Measurements from ENCODE around the gene MICAL3. TPM values are rescaled to one million over a fixed set of nuclear protein-coding genes. Genes with fewer than 3 reads are reported as not detected.

The MICAL3 gene
- total and polyA plus RNA-seq, 2 of the 8 experiments (the other 6 are each of a cell fraction or from before 2014, with no cell fraction given): 8.3 to 41.8 TPM

GRCh38 chr22:17778412-17778976, 245.9 kb downstream of the MICAL3 start:
- H3K4ac ChIP-seq (replicated peaks; ENCODE audit: insufficient read length, low read depth, low read length): no peak overlapping the region
- H3K4me2 ChIP-seq (ENCODE audit: insufficient read depth in 1 of 2, low read depth in 2 of 2, low read length in 2 of 2): no peak overlapping the region
- no peak overlapping the region for H2AFZ ChIP-seq (ENCODE audit: low read length)
- 97% methylated on average over 17 of the region's 23 CpGs; no CpG with 5 or more reads in 1 of the 2 experiments for WGBS, 2 experiments (ENCODE audit: extremely low coverage in 1 of 2, insufficient coverage in 1 of 2, insufficient read length in 1 of 2, insufficient replicate concordance in 2 of 2, low coverage in 1 of 2, low lambda C conversion rate in 2 of 2, missing lambda C conversion rate in 1 of 2)
- no peak overlapping the region for H3K18ac ChIP-seq (ENCODE audit: extremely low read depth, low read length)
- FAIRE-seq (no peak), DNase-seq (ENCODE audit: low read depth in 1 of 2, low spot score in 2 of 2) (no peak)
- H3K36me3 ChIP-seq (ENCODE audit: control insufficient read depth in 2 of 4, insufficient read depth in 4 of 4, low read length in 3 of 4): no peaks in the 10 kb centered on the region
- no peak overlapping the region for H4K5ac ChIP-seq (ENCODE audit: insufficient read length, low read depth, low read length)
- no peak overlapping the region for H2BK12ac ChIP-seq (ENCODE audit: low read depth, low read length)
- peaks cover 0 to 13% (median 9%) of the 10 kb centered on the region in 4 experiments; a peak in 4 of 7 replicates for H3K4me1 ChIP-seq (replicated peaks in 1 of 4; ENCODE audit: control insufficient read depth in 3 of 4, insufficient read depth in 4 of 4, low read length in 3 of 4)
- no peak overlapping the region for H4K91ac ChIP-seq (replicated peaks; ENCODE audit: insufficient read length, low read length)
- no peak overlapping the region for H3K9ac ChIP-seq (replicated peaks in 1 of 4; ENCODE audit: extremely low read depth in 1 of 4, low read depth in 3 of 4, low read length in 3 of 4)
- no peak overlapping the region for H2AK5ac ChIP-seq (ENCODE audit: low read depth, low read length)
- no peak overlapping the region for H3K14ac ChIP-seq (ENCODE audit: insufficient read length)
- no peak overlapping the region for H3K56ac ChIP-seq (replicated peaks; ENCODE audit: insufficient read length, low read depth, low read length)
- peaks cover 6% of the 10 kb centered on the region; the same call in 1 of the 2 replicates for H3K23me2 ChIP-seq (ENCODE audit: low read depth, low read length)
- no peak overlapping the region for H3K4me3 ChIP-seq (ENCODE audit: extremely low read depth in 1 of 4, insufficient read depth in 2 of 4, low read depth in 3 of 4, low read length in 4 of 4)
- no peaks in the 10 kb centered on the region for H3K79me1 ChIP-seq (ENCODE audit: low read depth, low read length)
- no peak overlapping the region for H2BK20ac ChIP-seq (ENCODE audit: low read length)
- H3K79me2 ChIP-seq (ENCODE audit: control insufficient read depth in 1 of 2, insufficient read depth in 2 of 2, low read length in 2 of 2): no peaks in the 10 kb centered on the region; a peak in 1 of 4 replicates
- no peak overlapping the region for H2BK15ac ChIP-seq (ENCODE audit: low read length)
- no peaks in the 10 kb centered on the region for H3K27me3 ChIP-seq (replicated peaks in 1 of 4; ENCODE audit: control insufficient read depth in 3 of 4, extremely low read depth in 1 of 4, insufficient read depth in 3 of 4, low read length in 3 of 4)
- H3K23ac ChIP-seq (ENCODE audit: insufficient read length): no peak overlapping the region
- no peaks in the 10 kb centered on the region for H3K9me3 ChIP-seq (ENCODE audit: insufficient read depth in 2 of 2, low read depth in 1 of 2, low read length in 1 of 2)
- H3K27ac ChIP-seq (ENCODE audit: low read depth, low read length): no peak overlapping the region
- no peak overlapping the region for H2BK5ac ChIP-seq (ENCODE audit: low read depth, low read length)
- H4K20me1 ChIP-seq (replicated peaks in 1 of 2; ENCODE audit: control insufficient read depth in 1 of 2, insufficient read depth in 2 of 2, low read length in 2 of 2): no peaks in the 10 kb centered on the region
- ChIA-PET CTCF (ENCODE audit: partially characterized antibody) (interaction anchor here (0.6 to 6.5 kb wide), 5 partner anchors 10 to 54 kb away, joined by 4 to 52 read pairs (median 8); no protein-coding TSS in a partner anchor), POLR2A (ENCODE audit: partially characterized antibody) (interaction anchor here (1.0 to 1.3 kb wide), 3 partner anchors 9 to 220 kb away, joined by 3 read pairs; no protein-coding TSS in a partner anchor)
- no peak overlapping the region for H2BK120ac ChIP-seq (replicated peaks; ENCODE audit: low read depth, low read length)
- H4K8ac ChIP-seq (ENCODE audit: extremely low read depth, insufficient read depth, low read length): peak overlapping the region; percentile 70; the same call in 1 of the 2 replicates
- TF ChIP-seq ASH2L (IDR thresholded peaks at IDR 0.05; ENCODE audit: low read length) (no peak), KDM5A (IDR thresholded peaks at IDR 0.05; ENCODE audit: low read length) (no peak), ATF2 (IDR thresholded peaks at IDR 0.05; ENCODE audit: low read length) (no peak), HDAC2 (IDR thresholded peaks at IDR 0.05; ENCODE audit: borderline replicate concordance in 1 of 2, low read depth in 2 of 2, low read length in 2 of 2) (no peak), RXRA (IDR thresholded peaks at IDR 0.05; ENCODE audit: insufficient read depth, low read depth, low read length) (no peak), TEAD4 (IDR thresholded peaks at IDR 0.05; ENCODE audit: low read depth, low read length) (no peak), CTBP2 (IDR thresholded peaks at IDR 0.05; ENCODE audit: borderline replicate concordance, insufficient read depth, insufficient read length, low read length) (no peak), GTF2F1 (IDR thresholded peaks at IDR 0.05; ENCODE audit: borderline replicate concordance, low read depth, low read length) (no peak), EP300 (IDR thresholded peaks at IDR 0.05; ENCODE audit: borderline replicate concordance in 1 of 2, low read depth in 2 of 2, low read length in 2 of 2) (no peak), POLR2AphosphoS5 (IDR thresholded peaks at IDR 0.05; ENCODE audit: low read depth, low read length) (no peak), GABPA (IDR thresholded peaks at IDR 0.05; ENCODE audit: borderline replicate concordance, insufficient read depth, low read length) (no peak)
